Measurements from ENCODE around the gene FGFR2. TPM values are rescaled to one million over a fixed set of nuclear protein-coding genes. Genes with fewer than 3 reads are reported as not detected.

The FGFR2 gene
- total RNA-seq, 1 experiment from 2014 or later, result 5.7 TPM

DNA sequence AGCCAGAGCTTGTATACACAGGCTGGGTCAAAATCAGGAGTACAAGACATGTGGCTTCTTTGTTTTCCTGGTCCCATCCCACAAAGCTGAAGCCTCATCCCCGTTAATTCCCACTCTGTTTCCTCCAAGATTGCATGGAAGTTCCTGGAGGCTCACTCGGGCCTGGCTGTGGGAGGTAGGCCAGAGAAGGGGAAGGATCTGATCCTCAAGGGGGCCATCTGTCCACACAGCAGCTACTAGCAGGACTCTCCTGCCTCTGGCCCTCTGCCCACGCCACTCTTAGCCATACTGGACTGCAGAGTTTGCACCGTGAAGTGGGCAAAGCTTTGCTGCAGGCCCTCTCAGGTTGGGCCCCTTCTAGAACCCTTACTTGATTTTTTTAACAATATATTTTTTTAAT lies 160.6 kb downstream of the FGFR2 start:
- DNase-seq (ENCODE audit: low read depth, low spot score), result no peak
- ChIA-PET CTCF (no interaction called here), POLR2A (no interaction called here)
- intact Hi-C loops (cut with micrococcal nuclease; ENCODE audit: unreplicated experiment), result no loop called here
- in situ Hi-C loops (cut with HindIII; ENCODE audit: low pct_unique_long_range_greater_than_20kb, low sequenced_read_pairs), result no loop called here
- H3K27ac ChIP-seq (ENCODE audit: low read length), result no peak overlapping the region
- H3K4me3 ChIP-seq (ENCODE audit: low read depth in 2 of 2, low read length in 2 of 2), result no peak overlapping the region
- no peaks in the 10 kb centered on the region for H3K27me3 ChIP-seq (ENCODE audit: control insufficient read depth, insufficient read depth, low read length)
- no peaks in the 10 kb centered on the region for H3K36me3 ChIP-seq (ENCODE audit: control insufficient read depth, insufficient read depth, low read length)
- no peaks in the 10 kb centered on the region for H3K4me1 ChIP-seq (ENCODE audit: control insufficient read depth, insufficient read depth, low read length)
- BruUV-seq (replicated peaks), result no TSS peak
- H3K9me3 ChIP-seq (ENCODE audit: control insufficient read depth, insufficient read depth, low read depth, low read length), result no peaks in the 10 kb centered on the region
- TF ChIP-seq, protein P1, sequence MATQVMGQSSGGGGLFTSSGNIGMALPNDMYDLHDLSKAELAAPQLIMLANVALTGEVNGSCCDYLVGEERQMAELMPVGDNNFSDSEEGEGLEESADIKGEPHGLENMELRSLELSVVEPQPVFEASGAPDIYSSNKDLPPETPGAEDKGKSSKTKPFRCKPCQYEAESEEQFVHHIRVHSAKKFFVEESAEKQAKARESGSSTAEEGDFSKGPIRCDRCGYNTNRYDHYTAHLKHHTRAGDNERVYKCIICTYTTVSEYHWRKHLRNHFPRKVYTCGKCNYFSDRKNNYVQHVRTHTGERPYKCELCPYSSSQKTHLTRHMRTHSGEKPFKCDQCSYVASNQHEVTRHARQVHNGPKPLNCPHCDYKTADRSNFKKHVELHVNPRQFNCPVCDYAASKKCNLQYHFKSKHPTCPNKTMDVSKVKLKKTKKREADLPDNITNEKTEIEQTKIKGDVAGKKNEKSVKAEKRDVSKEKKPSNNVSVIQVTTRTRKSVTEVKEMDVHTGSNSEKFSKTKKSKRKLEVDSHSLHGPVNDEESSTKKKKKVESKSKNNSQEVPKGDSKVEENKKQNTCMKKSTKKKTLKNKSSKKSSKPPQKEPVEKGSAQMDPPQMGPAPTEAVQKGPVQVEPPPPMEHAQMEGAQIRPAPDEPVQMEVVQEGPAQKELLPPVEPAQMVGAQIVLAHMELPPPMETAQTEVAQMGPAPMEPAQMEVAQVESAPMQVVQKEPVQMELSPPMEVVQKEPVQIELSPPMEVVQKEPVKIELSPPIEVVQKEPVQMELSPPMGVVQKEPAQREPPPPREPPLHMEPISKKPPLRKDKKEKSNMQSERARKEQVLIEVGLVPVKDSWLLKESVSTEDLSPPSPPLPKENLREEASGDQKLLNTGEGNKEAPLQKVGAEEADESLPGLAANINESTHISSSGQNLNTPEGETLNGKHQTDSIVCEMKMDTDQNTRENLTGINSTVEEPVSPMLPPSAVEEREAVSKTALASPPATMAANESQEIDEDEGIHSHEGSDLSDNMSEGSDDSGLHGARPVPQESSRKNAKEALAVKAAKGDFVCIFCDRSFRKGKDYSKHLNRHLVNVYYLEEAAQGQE (IDR thresholded peaks at IDR 0.05; ENCODE audit: insufficient read depth in 1 of 2, low read depth in 2 of 2, low read length in 1 of 2), result no peak
- no peak for TF ChIP-seq TCF7L2 (IDR thresholded peaks at IDR 0.05; ENCODE audit: low read depth, low read length)
- TF ChIP-seq SIN3A (IDR thresholded peaks at IDR 0.05; ENCODE audit: borderline replicate concordance, insufficient read depth, low read depth, low read length), result no peak
- TF ChIP-seq, protein P2, sequence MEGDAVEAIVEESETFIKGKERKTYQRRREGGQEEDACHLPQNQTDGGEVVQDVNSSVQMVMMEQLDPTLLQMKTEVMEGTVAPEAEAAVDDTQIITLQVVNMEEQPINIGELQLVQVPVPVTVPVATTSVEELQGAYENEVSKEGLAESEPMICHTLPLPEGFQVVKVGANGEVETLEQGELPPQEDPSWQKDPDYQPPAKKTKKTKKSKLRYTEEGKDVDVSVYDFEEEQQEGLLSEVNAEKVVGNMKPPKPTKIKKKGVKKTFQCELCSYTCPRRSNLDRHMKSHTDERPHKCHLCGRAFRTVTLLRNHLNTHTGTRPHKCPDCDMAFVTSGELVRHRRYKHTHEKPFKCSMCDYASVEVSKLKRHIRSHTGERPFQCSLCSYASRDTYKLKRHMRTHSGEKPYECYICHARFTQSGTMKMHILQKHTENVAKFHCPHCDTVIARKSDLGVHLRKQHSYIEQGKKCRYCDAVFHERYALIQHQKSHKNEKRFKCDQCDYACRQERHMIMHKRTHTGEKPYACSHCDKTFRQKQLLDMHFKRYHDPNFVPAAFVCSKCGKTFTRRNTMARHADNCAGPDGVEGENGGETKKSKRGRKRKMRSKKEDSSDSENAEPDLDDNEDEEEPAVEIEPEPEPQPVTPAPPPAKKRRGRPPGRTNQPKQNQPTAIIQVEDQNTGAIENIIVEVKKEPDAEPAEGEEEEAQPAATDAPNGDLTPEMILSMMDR (IDR thresholded peaks at IDR 0.05), result no peak
- TF ChIP-seq POLR2AphosphoS5 (IDR thresholded peaks at IDR 0.05; ENCODE audit: low read depth, low read length), result no peak
- no peak for ATAC-seq

DNA sequence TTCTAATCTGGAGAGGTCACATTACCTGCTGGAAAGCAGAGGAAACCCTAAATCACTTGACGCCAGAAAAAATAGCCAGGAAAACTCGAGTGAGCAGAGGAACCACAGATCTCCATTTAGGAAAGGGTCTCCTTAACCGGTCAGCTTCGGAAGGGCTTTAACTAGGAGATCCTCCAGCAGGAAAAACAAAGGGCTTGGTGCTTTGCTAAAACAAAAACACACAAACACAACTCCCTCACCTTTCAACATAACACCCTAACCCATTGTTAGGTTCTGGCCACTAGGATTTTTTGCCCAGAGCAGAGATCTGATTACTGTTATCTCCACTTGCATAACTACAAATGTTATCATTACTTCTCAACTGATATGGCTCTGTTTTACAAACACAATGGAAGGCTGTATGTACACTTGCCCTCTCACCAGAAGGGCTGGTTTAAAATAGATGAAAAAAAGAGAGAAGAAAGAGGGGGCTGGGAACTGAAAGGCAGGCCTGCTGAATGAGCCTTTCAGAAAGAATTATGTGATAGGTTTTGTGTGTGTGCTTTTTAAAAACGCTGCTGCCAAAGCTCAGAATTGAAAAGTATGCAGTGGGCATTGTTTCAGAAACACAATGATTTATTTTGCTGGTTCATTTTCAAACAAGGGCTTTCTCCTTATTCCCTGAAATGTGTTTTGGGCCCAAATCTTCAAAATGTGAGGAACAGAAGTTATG lies 161.5 kb downstream of the FGFR2 start:
- ChIA-PET CTCF (no interaction called here), POLR2A (no interaction called here)
- H3K27ac ChIP-seq (ENCODE audit: low read length), result no peak overlapping the region
- no peak overlapping the region for H3K4me3 ChIP-seq (ENCODE audit: low read depth in 2 of 2, low read length in 2 of 2)
- H3K9me3 ChIP-seq (ENCODE audit: control insufficient read depth, insufficient read depth, low read depth, low read length), result no peaks in the 10 kb centered on the region
- no peaks in the 10 kb centered on the region for H3K36me3 ChIP-seq (ENCODE audit: control insufficient read depth, insufficient read depth, low read length)
- no peak for TF ChIP-seq POLR2AphosphoS5 (IDR thresholded peaks at IDR 0.05; ENCODE audit: low read depth, low read length)
- TF ChIP-seq, protein P2 (IDR thresholded peaks at IDR 0.05), result no peak
- no peak for TF ChIP-seq SIN3A (IDR thresholded peaks at IDR 0.05; ENCODE audit: borderline replicate concordance, insufficient read depth, low read depth, low read length)
- TF ChIP-seq, protein P1 (IDR thresholded peaks at IDR 0.05; ENCODE audit: insufficient read depth in 1 of 2, low read depth in 2 of 2, low read length in 1 of 2), result no peak
- intact Hi-C loops (cut with micrococcal nuclease; ENCODE audit: unreplicated experiment), result no loop called here
- in situ Hi-C loops (cut with HindIII; ENCODE audit: low pct_unique_long_range_greater_than_20kb, low sequenced_read_pairs), result no loop called here
- DNase-seq (ENCODE audit: low read depth, low spot score) (no peak), ATAC-seq (no peak)
- no TSS peak for BruUV-seq (replicated peaks)
- H3K27me3 ChIP-seq (ENCODE audit: control insufficient read depth, insufficient read depth, low read length), result no peaks in the 10 kb centered on the region
- H3K4me1 ChIP-seq (ENCODE audit: control insufficient read depth, insufficient read depth, low read length), result no peaks in the 10 kb centered on the region

All from Panc1 (cell line).